ENCODE results near the gene ABI1.

ABI1 gene

DNA sequence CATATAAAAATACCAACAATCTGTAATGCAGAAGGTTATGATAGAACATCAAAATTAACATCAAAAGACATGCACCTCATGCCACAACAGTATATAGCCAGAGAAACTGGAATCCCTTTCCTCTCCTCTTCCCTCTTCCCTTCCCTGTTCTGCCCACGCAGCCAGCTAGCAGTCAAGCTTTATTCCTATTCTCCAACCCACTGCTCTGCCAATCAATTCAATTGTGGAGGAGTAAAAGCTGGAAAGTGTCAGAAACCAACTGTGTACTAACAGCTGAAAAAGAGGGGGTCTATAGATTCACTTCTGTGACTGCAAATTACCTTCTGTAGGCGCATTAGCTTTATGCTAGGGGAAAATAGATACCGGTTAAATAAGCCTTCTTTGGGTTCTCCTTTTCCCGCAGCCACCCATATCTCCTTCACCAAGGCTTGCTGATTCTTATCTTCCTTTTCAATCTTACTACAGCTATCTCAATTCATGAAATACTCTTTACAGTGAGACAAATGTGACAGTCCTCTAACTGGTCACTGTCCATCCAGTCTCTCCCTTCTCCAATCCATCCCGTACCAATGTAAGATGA, 16.3 kb downstream of the ABI1 start:
- DNase-seq: no peak

DNA sequence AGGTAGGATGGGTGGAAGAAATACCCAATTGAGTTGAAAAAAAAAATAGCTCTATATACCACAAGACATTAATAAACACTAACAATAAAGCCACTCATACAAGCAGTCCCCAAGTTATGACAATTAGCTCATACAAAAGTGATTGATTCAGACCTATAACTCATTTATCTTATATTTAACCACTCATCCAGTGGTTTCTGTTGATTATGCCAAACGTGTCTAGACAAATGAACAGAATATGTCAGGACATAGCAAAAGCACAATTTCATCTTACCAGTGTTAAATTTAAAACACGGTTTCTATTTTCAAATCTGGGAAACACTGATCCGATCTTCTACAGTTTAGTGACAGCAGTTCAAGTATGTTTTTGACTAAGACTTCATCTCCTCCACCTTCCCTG, 17.0 kb downstream of the ABI1 start:
- DNase-seq: no peak

DNA sequence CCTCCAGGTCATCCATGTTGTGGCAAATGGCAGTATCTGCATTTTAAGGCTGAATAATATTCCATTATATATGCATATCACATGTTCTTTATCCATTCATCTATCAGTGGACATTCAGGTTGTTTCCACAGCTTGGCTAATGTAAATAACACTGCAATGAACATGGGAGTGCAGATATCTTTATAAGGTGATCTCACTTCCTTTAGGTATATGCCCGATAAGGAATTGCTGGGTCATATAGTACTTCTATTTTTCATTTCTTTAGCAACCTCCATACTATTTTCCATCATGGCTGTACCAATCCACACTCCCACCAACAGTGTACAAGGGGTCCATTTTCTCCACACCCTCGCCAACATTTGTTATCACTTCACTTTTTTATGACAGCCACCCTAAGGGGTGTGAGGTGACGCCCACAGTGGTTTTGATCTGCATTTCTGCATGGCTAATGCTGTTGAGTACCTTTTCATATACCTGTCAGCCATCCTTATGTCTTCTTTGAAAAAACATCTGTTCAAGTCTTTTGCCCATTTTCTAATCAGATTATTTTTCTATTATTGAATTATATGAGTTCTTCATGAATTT, 18.9 kb downstream of the ABI1 start:
- DNase-seq: no peak

GRCh38 chr10:26840938-26841732, 19.6 kb downstream of the ABI1 start:
- no peak for DNase-seq

DNA sequence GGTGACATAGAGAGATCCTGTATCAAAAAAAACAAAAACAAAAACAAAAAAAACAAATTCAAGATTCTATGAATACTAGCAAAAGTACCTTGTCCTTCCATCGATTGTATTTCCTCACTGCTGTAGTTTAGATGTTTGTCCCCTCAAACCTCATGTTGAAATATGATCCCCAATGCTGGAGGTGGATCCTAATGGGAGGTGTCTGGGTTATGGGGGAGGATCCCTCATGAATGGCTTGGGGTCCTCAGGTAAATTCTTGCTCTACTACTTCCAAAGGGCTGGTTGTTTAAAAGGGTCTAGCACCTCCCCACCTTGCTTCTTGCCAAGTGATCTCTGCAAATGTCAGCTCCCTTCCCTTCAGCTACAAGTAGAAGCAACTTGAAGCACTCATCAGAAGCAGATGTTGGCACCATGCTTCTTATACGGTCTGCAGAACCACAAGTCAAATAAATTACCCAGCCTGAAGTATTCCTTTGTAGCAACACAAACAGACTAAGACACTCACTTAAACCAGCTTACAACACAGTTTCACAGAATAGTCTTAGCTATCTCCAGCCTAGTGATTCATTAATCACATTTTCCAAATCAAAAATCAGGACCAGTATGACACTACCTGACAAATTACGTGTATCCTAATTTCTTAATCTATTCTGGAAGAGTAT, 20.7 kb downstream of the ABI1 start:
- no peak for DNase-seq

- no peak for DNase-seq
Observed at GRCh38 chr10:26837139-26837538, 23.6 kb downstream of the ABI1 start.

- no peak for DNase-seq
Observed at GRCh38 chr10:26835025-26835424, 25.7 kb downstream of the ABI1 start.

GRCh38 chr10:26832960-26833359, 27.8 kb downstream of the ABI1 start:
- DNase-seq: no peak

DNA sequence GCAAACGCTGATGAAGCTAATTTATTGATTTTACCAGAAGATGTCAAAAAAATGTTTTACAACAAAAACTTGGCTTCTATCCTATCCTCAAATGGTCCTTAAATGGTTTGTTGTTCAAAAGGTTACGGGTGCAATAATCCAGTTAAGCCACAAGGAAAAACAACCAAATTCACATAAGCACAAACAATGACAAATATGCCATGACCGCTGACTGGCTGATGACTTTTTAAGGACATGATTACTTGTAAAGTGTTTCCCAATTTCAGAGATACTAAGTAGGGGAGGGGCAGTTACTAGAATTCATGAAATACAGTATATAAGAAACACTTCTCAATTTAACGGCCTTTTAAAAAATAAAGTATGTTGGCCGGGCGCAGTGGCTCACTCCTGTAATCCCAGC, 28.8 kb downstream of the ABI1 start:
- DNase-seq: no peak

- DNase-seq: no peak
Observed at GRCh38 chr10:26829810-26830515, 30.8 kb downstream of the ABI1 start.

DNA sequence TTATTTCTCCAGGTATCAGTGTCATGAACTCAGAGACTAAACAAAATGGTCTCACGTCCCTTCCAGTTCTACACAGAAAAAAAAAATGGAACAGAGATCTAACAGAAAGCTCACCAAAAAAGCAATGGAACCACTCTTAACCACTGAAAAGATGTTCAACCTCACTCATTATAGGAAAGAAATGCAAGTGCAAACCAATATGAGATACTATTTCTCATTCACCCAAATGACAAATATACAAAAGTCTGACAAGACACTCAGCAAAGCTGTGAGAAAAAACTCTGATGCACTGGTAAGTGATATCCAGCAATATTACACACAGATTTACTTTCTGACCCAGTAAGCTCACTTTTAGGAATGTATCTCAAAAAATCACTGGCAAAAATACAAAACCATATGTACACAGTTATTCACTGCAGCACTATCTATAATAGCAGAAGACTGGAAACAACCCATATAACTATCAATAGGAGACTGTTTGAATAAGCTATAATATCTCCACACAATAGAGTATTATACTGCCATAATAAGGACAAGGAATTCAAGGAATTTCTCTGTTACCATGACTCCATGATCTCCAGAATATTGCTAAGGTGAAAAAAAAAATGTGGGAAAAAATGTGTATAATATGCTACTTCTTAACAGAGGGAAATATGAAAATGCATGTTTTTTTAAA, 36.6 kb downstream of the ABI1 start:
- no peak for DNase-seq

DNA sequence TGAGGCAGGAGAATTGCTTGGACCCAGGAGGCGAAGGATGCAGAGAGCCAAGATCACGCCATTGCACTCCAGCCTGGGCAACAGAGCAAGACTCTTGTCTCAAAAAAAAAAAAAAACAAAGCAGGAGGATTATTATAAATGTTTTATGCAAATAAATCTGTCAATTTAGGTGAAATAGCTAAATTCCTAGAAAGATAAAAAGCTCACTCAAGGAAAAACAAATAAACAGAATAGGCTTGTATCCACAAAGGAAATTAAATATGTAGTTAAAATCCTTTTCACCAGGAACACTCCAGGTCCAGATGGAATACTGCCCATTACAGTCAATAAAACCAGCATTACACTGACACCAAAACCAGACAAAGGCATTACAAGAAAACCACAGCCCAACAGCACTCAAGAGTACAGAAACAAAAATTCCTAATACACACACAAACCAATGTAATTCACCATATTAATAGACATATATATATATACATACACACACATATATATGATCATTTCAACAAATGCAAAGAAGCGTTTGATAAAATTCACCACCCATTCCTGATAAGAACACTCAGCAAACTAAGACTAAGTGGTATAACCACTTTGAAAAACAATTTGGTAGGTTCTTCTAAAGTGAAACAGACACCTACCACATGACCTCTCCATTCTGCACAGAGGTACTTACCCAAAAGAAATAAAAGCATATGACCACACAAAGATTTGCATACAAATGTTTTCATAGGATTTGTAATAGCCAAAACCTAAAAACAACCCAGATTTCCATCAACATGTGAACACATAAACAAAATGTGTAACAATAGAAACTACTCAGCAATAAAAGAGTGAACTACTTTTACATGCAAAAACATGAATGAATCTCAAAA, 38.8 kb downstream of the ABI1 start:
- no peak for DNase-seq

DNA sequence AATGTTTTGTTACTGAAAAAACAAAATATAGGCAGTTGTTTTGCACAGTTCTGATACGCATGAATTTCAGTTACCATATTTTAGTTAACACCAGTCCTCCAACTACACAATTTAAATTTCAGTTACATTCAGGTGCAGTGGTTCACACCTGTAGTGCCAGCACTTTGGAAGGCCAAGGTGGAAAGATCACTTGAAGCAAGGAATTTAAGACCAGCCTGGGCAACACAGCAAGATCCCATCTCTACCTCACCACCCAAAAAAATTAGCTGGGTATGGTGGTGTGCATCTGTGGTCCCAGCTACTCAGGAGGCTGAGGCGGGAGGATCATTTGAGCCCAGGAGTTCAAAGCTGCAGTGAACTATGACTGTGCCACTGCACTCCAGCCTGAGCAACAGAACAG, 45.3 kb downstream of the ABI1 start:
- DNase-seq: no peak

DNA sequence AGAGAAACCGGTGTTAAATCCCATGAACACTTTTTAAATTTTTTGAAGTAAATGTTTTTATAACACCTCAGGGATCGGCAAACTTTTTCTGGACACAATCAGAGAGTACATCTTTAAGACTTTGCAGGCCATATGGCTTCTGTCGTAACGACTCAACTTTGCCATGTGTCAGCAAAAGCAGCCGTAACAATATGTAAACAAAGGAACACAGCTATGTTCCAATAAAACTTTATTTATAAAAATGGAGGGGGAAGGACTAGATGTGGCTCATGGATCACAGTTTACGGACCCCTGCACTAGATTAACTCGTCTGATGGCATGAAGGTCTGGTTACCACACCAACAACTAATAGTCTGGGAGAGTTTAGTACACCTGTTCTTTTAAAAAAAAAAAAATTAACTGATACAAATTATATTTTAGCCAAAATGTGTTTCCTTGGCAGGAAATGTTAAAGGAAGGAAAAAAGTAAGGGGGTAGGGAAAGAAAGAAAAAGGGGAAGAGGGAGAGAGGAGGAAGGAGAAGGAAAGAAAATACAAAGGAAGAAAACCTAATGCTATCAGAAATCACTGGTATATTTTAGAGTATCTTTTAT, 50.2 kb downstream of the ABI1 start:
- no peak for DNase-seq

DNA sequence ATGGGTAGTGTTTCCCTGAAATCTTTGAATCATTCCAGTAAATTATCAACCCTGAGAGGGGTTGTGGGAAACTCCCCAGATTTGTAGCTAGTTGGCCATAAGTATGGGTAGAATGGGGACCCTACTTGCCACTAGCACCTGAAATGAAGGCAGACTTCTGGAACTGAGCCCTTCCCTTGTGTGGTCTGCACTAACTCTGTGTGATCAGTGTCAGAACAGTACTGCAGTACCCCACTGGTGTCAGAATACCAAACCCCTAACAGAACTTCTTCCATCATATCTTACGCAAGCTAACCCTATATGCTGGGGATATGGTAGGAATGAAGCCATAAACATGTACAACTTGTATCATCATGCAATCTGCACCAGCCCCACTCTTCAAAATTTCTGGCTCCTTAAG, 50.8 kb downstream of the ABI1 start:
- DNase-seq: no peak

DNA sequence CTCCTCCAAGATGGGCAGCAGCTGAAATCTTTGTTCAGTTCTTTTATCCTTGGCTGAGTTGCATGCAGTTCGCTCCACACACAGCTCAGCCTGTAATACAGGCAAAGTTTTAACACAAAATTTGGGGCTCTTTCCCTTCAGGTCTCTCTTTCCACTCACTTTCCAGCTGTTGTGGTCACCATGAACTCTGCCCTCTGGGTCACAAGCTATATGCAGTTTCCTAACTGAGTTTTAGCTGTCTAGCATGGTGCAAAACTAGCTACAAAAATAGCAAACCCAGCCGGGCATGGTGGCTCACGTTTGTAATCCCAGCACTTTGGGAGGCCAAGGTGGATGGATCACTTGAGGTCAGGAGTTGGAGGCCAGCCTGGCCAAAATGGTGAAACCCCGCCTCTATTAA, 53.2 kb downstream of the ABI1 start:
- DNase-seq: no peak

GRCh38 chr10:26806557-26806956, 54.2 kb downstream of the ABI1 start:
- no peak for DNase-seq

DNA sequence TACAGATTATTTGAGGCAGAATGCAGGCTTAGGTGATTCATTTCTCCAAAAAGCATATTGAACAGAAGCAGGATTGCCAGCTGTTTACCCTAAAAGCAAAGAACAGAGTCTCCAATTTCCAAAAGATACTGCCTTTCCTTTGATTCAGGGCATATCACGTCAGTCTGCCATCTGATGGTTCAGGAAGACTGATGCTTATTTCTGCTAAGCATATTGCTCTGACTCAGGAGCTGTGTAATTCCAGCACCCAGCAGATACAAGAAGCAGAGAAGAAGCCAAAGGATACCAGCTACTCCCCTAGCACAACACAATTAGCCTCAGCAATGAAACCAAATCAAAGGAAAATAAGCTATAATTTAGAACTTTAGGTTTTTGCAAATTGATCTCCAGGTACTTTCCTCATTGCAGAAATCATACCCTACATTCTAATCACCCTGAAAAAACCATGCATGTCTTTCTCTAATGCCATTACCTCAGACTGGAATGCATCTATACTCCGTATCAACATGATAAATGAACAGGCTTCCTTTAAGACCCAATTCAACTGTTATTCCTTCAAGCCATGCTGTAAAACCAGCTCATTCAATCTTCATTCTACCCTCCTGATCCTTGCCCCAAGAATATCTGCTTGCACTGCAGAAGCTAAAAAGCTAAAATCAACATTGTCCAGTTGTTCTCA, 55.1 kb downstream of the ABI1 start:
- DNase-seq: peak; percentile 20

GRCh38 chr10:26804418-26805393, 56.1 kb downstream of the ABI1 start:
- no peak for DNase-seq
